ENCODE measurements around the gene PIP5K1B.
"Not testable (repeated sequence)": the region's sequence is repeated elsewhere in the genome, so short reads cannot be mapped to it uniquely, and the experiment has no call there.

The PIP5K1B gene, protein sequence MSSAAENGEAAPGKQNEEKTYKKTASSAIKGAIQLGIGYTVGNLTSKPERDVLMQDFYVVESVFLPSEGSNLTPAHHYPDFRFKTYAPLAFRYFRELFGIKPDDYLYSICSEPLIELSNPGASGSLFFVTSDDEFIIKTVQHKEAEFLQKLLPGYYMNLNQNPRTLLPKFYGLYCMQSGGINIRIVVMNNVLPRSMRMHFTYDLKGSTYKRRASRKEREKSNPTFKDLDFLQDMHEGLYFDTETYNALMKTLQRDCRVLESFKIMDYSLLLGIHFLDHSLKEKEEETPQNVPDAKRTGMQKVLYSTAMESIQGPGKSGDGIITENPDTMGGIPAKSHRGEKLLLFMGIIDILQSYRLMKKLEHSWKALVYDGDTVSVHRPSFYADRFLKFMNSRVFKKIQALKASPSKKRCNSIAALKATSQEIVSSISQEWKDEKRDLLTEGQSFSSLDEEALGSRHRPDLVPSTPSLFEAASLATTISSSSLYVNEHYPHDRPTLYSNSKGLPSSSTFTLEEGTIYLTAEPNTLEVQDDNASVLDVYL

DNA sequence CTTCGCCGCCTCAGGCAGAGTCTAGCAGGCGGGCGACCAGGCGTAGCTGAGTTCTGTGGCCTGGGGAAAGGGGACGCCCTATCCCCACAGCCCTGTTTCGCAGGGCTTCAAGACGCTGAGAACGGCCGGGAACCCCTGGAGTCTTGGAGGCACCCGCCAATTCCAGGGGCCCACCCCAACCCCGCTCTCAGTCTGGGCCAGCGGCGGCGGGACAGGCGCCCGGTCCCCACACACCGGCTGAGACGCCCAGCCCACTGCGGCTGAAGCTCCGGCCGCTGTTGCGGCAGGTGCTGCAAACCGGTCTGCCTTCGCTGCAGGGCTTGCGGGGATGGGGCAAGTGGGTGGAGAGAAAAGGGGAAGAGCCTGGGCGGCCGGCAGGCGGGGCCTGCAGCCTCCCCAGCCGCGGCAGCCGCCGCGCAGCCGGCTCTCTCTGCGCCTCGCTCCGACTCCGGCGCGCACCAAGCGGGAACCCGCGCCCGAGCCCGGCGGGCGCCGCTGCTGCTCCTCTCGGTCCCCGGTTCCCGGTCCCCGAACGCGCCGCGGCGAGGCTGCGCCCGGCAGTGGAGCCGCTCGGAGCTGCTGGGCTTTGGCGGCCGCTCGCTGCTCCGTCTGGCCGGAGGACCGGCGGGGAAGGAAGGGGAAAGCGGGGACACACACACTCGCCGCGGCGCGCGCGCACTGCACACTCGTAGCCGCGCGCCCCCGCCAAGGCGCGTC, at the start of gene PIP5K1B:
Gene PIP5K1B (plus strand): TSS at position 427 of the 717 bp plus-strand sequence. CDS start 117,375 bp downstream, outside the sequence.
- peak; percentile 81 for DNase-seq (ENCODE audit: low spot score)

DNA sequence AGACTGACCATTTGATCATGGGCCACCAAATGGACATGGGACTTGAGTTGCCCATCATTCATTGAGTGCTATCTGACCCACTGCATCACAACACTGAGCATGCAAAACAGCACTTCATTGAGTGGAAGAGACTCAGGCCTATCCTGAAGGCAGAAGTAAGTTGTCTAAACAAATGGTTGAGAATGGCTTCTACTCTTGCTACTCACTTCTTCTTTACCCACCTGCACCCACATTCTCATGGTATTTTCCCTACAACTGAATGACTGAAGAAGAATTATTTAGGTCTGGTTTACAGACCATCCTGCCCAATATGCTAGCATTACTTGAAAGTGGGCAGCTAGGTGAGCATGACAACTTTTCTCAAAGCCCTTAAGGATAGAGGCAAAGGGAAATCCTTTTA, 41.0 kb upstream of the PIP5K1B start:
- DNase-seq (ENCODE audit: low spot score), result no peak

- DNase-seq (ENCODE audit: low spot score), result no peak
These were observed 36.9 kb upstream of the PIP5K1B start for GRCh38 chr9:68668127-68668526.

GRCh38 chr9:68669218-68669617, 35.8 kb upstream of the PIP5K1B start:
- DNase-seq (ENCODE audit: low spot score), result no peak

DNA sequence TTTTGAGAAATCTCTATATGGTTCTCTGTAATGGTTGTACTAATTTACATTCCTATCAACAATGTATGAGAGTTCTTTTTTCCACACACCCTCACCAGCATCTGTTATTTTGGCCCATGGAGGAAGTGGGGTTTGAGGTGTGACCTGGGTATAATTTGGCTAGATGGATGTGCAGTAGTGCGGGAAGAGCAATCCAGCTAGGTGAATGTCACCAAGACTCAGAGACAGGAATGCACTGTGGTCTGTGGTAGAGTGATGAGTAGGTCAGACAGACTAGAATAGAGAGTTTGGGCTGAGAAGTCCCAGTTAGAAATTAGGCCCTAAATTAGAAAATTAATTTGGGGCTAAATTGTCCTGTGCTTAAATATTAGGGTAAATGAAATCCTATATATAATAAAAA, 32.8 kb upstream of the PIP5K1B start:
- DNase-seq (ENCODE audit: low spot score), result no peak

- DNase-seq (ENCODE audit: low spot score), result no peak
These were observed 32.4 kb upstream of the PIP5K1B start for GRCh38 chr9:68672625-68673024.

GRCh38 chr9:68678430-68678829, 26.6 kb upstream of the PIP5K1B start:
- DNase-seq (ENCODE audit: low spot score), result no peak

- DNase-seq (ENCODE audit: low spot score), result no peak
These were observed 21.6 kb upstream of the PIP5K1B start for GRCh38 chr9:68683433-68683832.

GRCh38 chr9:68685213-68685612, 19.8 kb upstream of the PIP5K1B start:
- DNase-seq (ENCODE audit: low spot score), result no peak

DNA sequence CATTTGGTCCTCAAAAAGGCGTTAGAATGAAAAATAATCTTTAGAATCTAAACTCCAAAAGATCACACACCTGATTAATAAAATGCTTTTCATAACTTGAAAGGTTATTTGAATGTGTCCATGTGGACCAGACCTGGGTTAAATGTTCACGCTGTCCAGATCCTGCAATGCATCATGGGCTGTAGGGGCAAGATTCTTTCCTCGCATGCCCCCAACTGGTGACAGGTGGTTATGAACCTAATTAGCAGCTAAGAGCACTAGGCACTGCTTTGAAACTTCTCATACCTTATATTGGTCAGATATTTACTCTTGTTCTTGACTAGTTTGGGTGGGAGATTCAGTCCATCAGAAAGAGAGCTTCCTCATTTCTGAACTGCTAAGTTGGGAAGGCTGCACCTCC, 19.3 kb upstream of the PIP5K1B start:
- DNase-seq (ENCODE audit: low spot score), result no peak

DNA sequence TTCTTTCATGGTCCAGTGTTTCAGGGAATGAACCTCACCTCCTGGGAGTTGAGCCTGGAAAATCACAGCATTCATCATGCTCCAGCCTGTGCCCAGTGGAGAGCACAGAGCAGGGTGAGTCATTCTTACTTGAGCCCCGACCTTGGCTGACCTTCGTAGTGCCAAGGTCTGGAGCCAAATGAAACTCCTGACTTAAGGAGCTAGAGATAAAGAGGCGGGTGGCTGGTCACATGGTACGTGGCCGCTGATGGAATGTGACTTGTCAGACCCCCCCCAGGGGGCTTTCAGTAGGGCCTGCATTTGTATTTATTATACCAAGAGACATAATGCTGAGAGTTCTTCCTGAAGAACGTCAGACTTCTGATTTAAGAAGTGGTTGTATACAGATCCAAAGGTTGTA, 15.0 kb upstream of the PIP5K1B start:
- no peak for DNase-seq (ENCODE audit: low spot score)

DNA sequence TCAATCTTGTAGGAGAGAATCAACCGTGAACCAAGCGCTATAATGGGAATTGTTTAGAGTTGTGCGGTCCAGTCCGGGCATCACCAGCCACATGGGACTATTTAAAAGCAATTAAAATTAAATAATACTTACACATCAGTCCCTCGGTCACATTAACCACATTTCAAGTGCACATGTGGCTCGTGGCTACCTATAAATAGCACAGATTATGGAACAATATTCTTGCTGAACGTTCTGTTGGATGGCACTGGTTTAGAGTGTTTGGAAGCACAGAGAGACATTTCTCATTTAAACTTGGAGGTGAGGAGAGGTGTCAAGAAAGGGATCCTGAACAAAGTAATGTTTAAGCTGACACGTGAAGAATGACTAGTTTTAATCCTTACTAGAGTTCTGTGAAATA, 12.5 kb upstream of the PIP5K1B start:
- no peak for DNase-seq (ENCODE audit: low spot score)

GRCh38 chr9:68694125-68694524, 10.9 kb upstream of the PIP5K1B start:
- DNase-seq (ENCODE audit: low spot score), result no peak

DNA sequence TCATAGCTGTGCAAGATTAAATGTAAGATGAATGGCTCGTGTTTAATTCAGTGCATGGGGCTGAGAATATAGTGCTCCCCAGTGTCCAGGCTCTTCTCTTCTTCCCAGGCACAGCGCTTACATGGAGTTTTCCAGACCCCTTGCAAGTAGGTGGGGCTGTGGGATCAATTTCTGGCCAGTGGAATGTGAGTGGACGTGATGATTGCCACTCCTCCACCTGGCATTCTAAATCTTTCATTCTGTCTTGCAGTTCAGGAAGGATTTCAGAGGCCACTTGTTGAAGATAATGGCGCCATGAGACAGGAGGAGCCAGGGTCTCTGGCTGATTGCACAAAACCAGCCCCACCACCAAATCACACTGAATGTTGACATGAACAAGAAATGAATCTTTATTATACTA, 7.2 kb upstream of the PIP5K1B start:
- no peak for DNase-seq (ENCODE audit: low spot score)

DNA sequence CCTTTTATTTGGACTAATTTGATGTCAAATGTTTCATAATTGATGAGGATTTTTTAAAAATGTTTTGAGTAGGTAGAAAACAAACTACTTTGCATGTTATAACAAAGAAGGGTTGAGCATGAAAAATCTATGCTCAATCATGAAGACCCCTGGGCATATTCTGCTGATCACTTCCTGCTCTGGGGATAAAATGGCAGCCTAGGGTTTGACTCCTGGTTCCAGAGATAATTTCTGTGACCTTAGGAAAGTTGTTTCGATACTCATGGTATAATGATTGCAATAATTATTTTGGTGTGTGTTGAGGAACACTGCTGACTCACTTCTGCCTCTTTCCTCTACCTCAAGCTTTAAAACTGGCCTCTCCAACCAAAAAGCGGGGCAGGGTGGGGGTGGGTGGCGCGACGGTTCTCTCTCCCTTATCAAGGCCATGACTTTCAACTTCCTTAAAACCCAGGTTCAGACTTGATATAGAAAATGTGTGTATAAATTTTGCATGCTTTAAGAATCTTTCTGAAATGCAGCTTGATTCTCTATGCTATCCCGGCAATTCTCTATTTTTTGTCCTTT, 6.0 kb upstream of the PIP5K1B start:
- DNase-seq (ENCODE audit: low spot score), result no peak

DNA sequence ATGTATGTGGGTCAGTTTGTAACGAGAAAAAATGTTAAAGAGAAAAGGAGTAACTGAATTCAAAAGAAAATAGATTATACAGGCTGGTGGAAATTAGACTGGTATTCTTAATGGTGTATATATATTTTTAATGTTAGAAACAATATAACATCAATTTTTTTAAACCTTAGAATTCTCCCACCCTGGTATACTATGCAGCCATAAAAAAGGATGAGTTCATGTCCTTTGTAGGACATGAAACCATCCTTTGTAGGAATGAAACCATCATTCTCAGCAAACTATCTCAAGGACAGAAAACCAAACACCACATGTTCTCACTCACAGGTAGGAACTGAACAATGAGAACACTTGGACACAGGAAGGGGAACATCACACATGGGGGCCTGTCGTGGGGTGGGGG, 5.4 kb upstream of the PIP5K1B start:
- DNase-seq (ENCODE audit: low spot score), result not testable (repeated sequence)

DNA sequence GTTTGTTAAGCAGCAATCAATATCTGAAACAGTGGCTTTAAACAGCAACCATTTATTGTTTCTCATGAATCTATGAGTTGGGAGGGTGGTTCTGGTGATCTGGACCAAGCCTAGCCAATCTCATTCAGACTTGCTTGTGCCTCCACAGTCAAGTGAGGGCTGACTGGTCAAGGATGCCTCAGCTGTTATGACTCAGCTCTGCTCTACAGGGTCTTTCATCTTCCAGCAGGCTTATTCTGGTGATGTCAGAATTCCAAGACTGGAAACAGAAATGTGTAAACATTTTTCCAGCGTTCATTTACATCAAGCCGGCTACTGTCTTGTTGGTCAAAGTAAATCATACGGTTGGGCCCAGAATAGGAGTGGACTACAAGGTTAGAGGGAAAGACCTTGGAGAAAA, 2.5 kb upstream of the PIP5K1B start:
- DNase-seq (ENCODE audit: low spot score), result no peak

GRCh38 chr9:68703672-68704071, 1.4 kb upstream of the PIP5K1B start:
- DNase-seq (ENCODE audit: low spot score), result no peak

- no peak for DNase-seq (ENCODE audit: low spot score)
These were observed 584 bp upstream of the PIP5K1B start for GRCh38 chr9:68704498-68704813.

GRCh38 chr9:68705531-68706362, 707 bp downstream of the PIP5K1B start:
- peak; percentile 26 for DNase-seq (ENCODE audit: low spot score)

DNA sequence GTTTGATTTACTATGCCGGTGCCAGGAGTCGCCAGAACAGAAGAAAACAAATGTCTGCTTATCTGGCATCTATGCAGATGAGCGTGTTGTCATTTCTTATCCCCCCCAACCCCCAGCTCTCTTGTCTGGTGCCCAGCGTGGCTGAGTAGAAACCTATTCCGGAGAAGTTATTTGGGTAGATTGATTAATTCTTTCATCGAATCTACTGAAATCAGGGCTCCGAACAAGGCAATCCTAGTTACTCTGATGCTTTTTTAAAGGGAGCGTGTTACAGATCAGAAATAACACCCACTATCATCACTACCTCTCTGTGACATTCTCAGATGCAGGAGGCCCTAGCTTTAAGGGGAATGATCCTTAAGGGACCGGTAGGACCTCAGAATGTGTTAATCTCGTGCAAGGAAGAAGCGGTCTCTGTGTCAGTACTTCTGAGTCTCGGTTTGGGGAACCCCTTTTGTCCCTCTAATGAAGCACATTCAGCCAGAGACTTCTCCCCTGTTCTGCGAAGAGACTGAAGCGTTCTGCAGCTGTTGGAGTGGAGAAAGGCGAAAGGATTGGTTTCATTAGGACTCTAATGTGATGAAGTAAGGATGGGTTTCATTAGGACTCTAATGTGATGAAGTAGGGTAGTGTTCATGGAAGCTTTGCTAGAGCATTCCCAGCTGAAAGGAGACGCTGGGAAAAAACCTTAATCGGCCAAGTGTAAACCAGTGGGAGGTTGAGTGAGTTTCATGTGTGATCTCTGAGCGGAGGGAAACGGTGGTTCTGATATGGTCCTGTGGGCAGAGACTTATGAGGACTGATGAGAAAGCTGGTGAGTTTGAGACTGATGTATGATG, 1.5 kb downstream of the PIP5K1B start:
- DNase-seq (ENCODE audit: low spot score), result no peak

All from LoVo (cell line).